Activated CD4-positive, alpha-beta T cell treated with anti-CD3 and anti-CD28 coated beads, Interleukin-2, amount 50 U/mL, for 48 hours (primary cell): Measurements from ENCODE around the gene KRTAP5-10.
"Not testable (repeated sequence)": the region's sequence is repeated elsewhere in the genome, so short reads cannot be mapped to it uniquely, and the experiment has no call there.

ENCODE experiments used
- DNase-seq, 2 experiments: peaks; one replicate each; pipeline ENCODE4 v3.0.0-alpha.2; 2020

The KRTAP5-10 gene

DNA sequence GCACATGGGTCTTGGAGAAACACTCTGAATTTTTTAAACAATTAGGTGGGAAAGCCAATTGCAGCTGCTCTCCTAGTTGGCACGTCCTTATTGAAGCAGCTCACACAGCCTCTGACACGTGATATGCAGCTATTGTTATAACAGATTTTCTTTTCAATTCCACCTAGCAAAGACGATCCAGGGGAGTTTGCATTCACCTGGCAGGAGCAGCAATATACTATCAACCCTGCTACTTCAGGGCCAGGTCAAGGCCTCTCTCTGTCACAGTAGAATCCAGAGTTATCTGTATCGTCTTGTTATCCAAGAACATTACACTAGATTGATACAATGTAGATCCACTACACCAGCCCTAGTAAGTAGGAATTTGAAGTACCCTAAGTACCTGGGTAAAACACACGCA lies 9.1 kb downstream of the KRTAP5-10 start:
- no peak for DNase-seq

- no peak for DNase-seq
These were observed 10.5 kb downstream of the KRTAP5-10 start for GRCh38 chr11:71575723-71576424.

GRCh38 chr11:71576688-71577465 lies 11.5 kb downstream of the KRTAP5-10 start:
- DNase-seq: not testable (repeated sequence)

DNA sequence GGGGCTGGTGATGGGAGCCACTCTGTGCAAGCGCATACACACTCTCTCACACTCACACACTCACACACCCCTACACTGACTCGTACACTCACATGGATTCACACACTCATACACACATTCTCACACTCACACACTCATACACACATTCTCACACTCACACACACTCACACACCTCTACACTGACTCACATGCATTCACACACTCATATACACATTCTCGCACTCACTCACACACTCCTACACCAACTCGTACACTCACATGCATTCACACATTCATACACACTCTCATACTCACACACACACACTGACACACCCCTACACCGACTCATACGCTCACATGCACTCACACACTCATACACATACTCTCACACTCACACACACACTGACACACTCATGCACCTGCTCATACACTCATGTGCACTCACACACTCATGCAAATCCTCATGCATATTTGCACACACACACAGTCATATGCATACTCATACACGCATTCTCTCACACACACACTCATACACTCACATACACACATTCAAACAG lies 12.2 kb downstream of the KRTAP5-10 start:
- no peak for DNase-seq

DNA sequence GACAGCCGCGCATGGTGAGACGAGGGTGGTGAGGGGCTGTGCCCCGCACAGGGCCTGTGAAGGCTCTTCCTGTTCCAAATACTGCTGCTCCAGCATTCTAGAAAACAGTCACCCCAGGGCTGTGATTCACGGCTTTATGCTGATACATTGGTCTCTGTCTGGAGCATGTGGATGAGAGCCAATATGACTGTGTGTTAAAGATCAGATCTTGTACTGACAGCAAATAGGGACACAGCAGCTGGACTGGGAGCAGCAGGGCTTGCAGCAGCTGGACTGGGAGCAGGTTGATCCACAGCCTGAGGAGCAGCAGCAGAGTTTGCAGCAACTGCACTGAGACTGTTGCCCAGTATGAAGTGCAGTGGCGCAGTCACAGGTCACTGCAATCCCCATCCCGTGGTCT lies 14.2 kb downstream of the KRTAP5-10 start:
- DNase-seq: not testable (repeated sequence)

GRCh38 chr11:71580057-71581003 lies 15.0 kb downstream of the KRTAP5-10 start:
- DNase-seq: peak; percentile 29 to 50

- DNase-seq: no peak
These were observed 16.5 kb downstream of the KRTAP5-10 start for GRCh38 chr11:71581826-71582225.

- no peak for DNase-seq
These were observed 17.0 kb downstream of the KRTAP5-10 start, which contains the start of gene KRTAP5-11 for GRCh38 chr11:71582309-71582895. Gene KRTAP5-11 (minus strand): TSS chr11:71582875. CDS start chr11:71582837, 38 bp downstream.

GRCh38 chr11:71582969-71583368 lies 17.6 kb downstream of the KRTAP5-10 start:
- DNase-seq: not testable (repeated sequence)

DNA sequence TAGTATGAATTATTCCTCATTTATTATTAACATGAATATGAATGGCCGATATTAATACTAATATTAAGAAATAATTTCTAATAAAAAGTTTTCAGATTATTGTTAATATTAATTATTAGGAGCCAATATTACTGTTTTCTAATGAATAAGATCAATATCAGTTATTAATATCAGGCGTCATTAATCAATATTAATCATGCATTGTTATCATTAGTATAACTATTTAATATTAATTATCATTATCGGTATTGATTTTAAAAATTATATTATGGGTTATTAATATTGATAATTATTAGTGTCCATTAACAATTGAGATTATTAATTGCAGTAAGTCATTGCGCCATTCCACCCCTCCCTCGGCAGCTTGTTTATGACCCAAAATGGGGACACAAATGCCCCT lies 20.3 kb downstream of the KRTAP5-10 start:
- not testable (repeated sequence) for DNase-seq

GRCh38 chr11:71588314-71588713 lies 23.0 kb downstream of the KRTAP5-10 start:
- DNase-seq: not testable (repeated sequence)

DNA sequence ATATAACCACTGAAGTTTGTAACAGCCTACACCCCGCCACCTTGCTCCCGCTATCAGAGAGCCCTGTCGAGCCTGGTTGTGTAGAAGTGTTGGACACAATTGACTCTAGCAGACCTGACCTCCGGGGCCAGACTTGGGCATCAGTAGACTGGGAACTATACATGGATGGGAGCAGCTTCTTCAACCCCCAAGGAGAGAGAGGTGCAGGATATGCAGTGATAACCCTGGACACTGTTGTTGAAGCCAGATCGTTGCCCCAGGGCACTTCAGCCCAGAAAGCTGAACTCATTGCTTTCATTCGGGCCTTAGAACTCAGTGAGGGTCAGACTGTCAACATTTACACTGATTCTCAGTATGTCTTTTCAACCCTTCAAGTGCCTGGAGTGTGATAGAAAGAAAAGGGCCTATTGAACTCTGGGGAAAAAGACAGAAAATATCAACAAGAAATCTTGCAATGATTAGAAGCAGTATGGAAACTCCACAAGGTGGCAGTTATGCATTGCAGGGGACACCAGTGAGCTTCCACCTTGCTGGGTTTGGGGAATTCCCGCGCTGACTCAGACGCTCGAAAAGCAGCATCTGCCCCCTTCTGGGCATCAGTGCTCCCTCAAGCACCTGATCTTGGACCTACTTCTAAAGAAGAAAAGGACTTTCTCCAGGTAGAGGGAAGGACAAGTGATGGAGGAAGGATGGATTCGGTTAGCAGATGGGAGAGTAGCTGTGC lies 23.6 kb downstream of the KRTAP5-10 start:
- peak; percentile 76 to 78 for DNase-seq

- not testable (repeated sequence) for DNase-seq
These were observed 24.2 kb downstream of the KRTAP5-10 start for GRCh38 chr11:71589546-71589920.

- DNase-seq: not testable (repeated sequence)
These were observed 37.9 kb downstream of the KRTAP5-10 start for GRCh38 chr11:71603221-71603620.

GRCh38 chr11:71604798-71605488 lies 39.6 kb downstream of the KRTAP5-10 start:
- DNase-seq: peak; percentile 27 to 44

- not testable (repeated sequence) for DNase-seq
These were observed 41.6 kb downstream of the KRTAP5-10 start for GRCh38 chr11:71606853-71607519.

DNA sequence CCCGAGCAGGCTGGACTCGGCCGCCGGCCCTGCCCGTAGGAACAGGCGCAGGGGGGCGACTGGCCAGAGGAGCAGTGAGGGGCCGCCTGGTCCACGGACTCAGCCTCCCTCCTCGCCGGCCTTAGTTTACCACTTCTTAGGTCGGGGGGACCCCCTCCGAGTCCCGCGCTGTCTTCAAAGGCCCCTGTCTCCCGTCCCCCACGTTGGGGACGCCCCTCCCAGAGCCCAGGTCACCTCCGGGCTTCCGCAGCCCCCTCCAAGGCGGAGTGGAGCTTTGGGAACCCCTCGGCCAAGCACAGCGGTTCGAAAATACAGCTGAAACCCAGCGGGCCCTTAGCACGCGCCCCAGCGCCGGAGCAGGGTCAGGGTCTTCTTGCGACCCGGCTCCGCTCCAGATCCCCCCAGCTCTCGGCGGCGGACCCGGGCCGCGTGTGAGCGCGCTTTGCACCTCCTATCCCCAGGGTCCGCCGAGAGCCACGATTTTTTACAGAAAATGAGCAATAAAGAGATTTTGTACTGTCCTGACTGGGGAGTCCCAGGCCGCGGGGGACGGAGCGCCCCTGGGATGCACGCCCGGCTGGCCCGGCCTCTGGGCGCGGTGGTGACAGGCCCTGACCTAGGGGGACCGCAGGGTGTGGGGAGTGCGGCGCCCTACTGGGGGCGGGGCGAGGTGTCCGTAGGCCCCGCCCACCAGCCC lies 42.3 kb downstream of the KRTAP5-10 start:
- not testable (repeated sequence) for DNase-seq

GRCh38 chr11:71608272-71608671 lies 42.9 kb downstream of the KRTAP5-10 start:
- not testable (repeated sequence) for DNase-seq

DNA sequence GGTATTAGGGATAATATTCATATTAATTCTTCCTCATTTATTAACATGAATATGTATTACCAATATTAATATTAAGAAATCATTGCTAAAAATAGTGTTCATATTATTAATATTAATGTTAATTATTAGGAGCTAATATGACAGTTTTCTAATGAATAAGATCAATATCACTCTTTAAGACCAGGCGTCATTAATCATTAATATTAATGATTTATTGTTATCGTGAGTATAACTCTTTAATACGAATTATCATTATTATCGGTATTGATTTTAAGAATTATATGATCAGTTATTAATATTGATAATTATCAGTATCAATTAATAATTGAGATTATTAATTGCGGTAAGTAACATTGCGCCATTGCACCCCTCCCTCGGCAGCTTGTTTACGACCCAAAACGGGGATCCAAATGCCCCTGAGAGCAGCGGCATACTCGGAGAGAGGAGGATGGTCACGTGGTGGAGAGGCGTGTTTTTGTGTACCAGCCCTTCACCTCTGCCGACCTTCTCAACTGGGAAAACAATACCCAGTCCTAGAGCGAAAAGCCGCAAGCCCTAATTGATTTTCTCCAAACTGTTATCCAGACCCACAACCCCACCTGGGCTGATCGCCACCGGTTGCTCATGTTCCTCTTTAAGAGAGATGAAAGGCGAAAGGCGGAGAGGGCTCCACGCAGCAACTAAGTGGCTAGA lies 46.0 kb downstream of the KRTAP5-10 start:
- not testable (repeated sequence) for DNase-seq
